ENCODE results near the gene HIP1R. TPM values are rescaled to one million over a fixed set of nuclear protein-coding genes. Genes with fewer than 3 reads are reported as not detected.
"Not testable (repeated sequence)": the region's sequence is repeated elsewhere in the genome, so short reads cannot be mapped to it uniquely, and the experiment has no call there.

The HIP1R gene
- total RNA-seq, 4 donors from 2014 or later, result 50.2 to 92.7 (median 56.2) TPM

DNA sequence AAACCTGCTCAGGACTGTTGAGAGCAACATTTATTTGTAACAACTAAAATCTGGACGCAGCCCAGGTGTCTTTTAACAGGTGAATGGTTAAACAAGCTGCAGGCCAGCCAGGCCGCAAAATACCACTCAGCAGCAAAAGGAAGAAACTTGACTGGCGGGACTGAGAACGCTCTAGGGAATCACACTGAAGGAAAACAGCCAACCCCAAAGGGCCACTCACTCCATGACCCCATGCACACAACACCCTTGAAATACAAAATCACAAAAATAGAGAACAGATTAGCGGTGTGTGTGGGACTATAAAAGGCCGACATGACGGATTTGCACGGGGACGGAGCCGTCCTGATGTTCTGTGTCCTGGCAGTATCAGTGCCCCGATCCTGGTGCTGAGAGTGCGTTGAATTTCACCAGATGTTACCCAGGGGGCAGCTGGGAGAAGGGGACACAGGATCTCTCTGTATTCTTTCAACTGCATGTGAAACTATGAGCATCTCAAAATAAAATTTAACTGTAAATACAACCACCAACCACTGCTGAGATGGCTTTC is 37.6 kb downstream of the HIP1R start:
- intact Hi-C loops (cut with DNase I), result no loop called here
- peak overlapping the region; percentile 88 to 92 (median 92) for H3K27ac ChIP-seq

DNA sequence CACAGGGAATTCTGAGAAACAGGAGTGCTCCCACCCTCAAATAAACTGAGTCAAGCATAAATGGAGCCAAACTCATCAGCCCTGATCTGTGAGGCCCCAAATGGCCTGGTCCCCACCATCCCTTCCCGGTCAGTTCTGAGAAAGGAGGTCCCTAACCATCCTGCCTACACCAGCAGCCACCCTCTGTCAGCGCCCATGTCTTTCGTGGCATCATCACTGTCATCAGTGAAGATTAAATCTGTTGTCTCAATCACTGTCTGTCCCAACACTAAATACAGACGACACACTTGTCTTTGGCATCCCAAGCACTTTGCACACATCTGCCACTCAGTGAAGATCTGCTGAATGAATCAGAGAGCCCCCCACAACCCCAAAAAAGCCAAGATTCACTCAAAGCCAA is 38.3 kb downstream of the HIP1R start:
- Histone ChIP-seq H3K4me3 (replicated peaks in 1 of 3) (no peak overlapping the region), H3K9me3 (no peaks in the 10 kb centered on the region), H3K27ac (peak overlapping the region; percentile 88 to 92 (median 92)), H3K36me3 (peaks cover 10 to 17% of the 10 kb centered on the region in 2 donors), H3K27me3 (no peaks in the 10 kb centered on the region), H3K4me1 (peaks cover 72 to 74% of the 10 kb centered on the region in 2 donors)
- intact Hi-C loops (cut with DNase I), result no loop called here
- 81 to 87% methylated on average over 4 of the region's 4 CpGs for WGBS, 2 donors
- TF ChIP-seq, protein P1, sequence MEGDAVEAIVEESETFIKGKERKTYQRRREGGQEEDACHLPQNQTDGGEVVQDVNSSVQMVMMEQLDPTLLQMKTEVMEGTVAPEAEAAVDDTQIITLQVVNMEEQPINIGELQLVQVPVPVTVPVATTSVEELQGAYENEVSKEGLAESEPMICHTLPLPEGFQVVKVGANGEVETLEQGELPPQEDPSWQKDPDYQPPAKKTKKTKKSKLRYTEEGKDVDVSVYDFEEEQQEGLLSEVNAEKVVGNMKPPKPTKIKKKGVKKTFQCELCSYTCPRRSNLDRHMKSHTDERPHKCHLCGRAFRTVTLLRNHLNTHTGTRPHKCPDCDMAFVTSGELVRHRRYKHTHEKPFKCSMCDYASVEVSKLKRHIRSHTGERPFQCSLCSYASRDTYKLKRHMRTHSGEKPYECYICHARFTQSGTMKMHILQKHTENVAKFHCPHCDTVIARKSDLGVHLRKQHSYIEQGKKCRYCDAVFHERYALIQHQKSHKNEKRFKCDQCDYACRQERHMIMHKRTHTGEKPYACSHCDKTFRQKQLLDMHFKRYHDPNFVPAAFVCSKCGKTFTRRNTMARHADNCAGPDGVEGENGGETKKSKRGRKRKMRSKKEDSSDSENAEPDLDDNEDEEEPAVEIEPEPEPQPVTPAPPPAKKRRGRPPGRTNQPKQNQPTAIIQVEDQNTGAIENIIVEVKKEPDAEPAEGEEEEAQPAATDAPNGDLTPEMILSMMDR (IDR thresholded peaks at IDR 0.05), result no peak
- no peak for TF ChIP-seq POLR2A (IDR thresholded peaks at IDR 0.05)
- DNase-seq, result peak in 1 of 2 donors; percentile 2

More for the DNA sequence above, 37.6 kb downstream of the HIP1R start:
- Histone ChIP-seq H3K36me3 (peaks cover 17 to 24% of the 10 kb centered on the region in 2 donors), H3K27me3 (no peaks in the 10 kb centered on the region), H3K9me3 (no peaks in the 10 kb centered on the region), H3K4me3 (replicated peaks in 1 of 3) (no peak overlapping the region), H3K4me1 (peaks cover 72 to 74% of the 10 kb centered on the region in 2 donors)
- WGBS, 2 donors, result 24 to 35% methylated on average over 12 of the region's 12 CpGs
- TF ChIP-seq POLR2A (IDR thresholded peaks at IDR 0.05), result peak in 1 of 2 donors; percentile 31
- TF ChIP-seq, protein P1 (IDR thresholded peaks at IDR 0.05), result no peak
- DNase-seq, result peak; percentile 87 to 88

DNA sequence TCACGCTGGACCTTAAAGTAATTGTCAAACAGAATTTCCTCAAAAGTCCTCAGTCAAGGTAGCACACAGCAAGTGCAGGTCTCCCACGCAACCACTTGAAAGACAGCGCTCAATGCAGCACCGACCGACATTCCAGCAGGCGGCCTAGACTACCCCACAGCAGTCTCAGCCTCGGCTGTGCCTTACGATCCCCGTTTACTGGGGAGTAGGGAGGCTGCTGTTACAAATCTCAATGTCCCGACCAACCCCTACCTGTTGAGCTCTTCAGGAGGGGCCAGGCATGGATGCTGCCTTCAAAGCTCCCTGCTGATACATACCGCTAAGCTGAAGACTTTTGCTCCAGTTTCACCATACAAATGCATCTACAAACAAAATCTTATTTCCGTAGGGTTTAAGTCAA is 38.8 kb downstream of the HIP1R start:
- intact Hi-C loops (cut with DNase I), result no loop called here
- Histone ChIP-seq H3K27ac (peak overlapping the region; percentile 88 to 92 (median 92)), H3K4me1 (peaks cover 76 to 79% of the 10 kb centered on the region in 2 donors), H3K9me3 (no peaks in the 10 kb centered on the region), H3K4me3 (replicated peaks in 1 of 3) (no peak overlapping the region), H3K36me3 (peaks cover 6 to 14% of the 10 kb centered on the region in 2 donors), H3K27me3 (no peaks in the 10 kb centered on the region)
- WGBS, 2 donors, result 65% methylated on average over 12 of the region's 12 CpGs
- peak; percentile 63 to 67 for DNase-seq
- TF ChIP-seq, protein P1 (IDR thresholded peaks at IDR 0.05), result no peak
- TF ChIP-seq POLR2A (IDR thresholded peaks at IDR 0.05), result no peak

DNA sequence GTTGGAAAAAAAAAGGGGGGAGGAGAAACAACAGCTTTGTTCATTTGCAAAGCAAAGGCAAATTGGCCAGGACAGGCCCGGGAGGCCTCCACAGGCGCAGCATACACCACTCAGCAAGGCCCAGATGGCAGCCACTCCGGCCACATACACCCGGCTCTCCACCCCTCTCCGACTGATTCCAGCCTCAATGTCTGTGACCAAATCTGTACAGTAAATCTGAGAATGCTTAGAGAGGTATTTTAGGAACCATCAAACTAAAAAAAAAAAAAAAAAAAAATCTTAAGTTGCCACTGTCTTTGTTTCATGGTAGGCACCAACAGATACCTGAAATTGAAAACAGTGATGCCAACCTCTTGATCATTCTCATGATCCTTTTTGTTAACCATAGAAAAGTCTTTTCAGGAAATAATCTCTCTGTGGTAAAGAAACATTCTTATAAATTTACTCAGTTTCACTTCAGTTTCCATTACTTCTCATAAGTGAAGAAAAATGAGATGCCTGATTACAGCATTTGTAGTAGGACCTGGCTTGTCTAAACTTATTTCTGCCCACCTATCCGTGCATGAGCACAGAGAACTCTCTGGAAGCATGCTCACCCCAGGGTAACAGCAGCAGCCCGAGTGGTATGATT is 40.4 kb downstream of the HIP1R start:
- H3K4me1 ChIP-seq, result peaks cover 81 to 86% of the 10 kb centered on the region in 2 donors
- H3K4me3 ChIP-seq (replicated peaks in 1 of 3), result no peak overlapping the region
- H3K27me3 ChIP-seq, result no peaks in the 10 kb centered on the region
- intact Hi-C loops (cut with DNase I), result no loop called here
- H3K36me3 ChIP-seq, result no peaks in the 10 kb centered on the region
- TF ChIP-seq POLR2A (IDR thresholded peaks at IDR 0.05), result no peak
- TF ChIP-seq, protein P1 (IDR thresholded peaks at IDR 0.05), result no peak
- 63 to 72% methylated on average over 7 of the region's 7 CpGs for WGBS, 2 donors
- H3K9me3 ChIP-seq, result no peaks in the 10 kb centered on the region
- no peak overlapping the region for H3K27ac ChIP-seq
- no peak for DNase-seq

DNA sequence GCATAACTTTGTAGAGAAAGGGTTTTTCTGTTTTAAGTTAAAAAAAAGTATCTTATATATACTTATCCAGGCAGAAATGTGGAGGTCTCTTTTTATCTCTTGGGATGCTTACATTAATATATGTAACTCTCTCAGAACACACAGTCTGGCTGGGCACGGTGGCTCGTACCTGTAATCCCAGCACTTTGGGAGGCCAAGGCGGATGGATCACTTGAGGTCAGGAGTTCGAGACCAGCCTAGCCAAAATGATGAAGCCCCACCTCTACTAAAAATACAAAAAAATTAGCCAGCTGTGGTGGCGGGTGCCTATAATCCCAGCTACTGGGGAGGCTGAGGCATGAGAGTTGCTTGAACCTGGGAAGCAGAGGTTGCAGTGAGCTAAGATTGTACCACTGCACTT is 41.0 kb downstream of the HIP1R start:
- 93 to 95% methylated on average over 5 of the region's 5 CpGs for WGBS, 2 donors
- H3K27me3 ChIP-seq; H3K9me3 ChIP-seq; intact Hi-C loops (cut with DNase I); DNase-seq; H3K36me3 ChIP-seq; H3K4me3 ChIP-seq (replicated peaks in 1 of 3); H3K27ac ChIP-seq: not testable (repeated sequence)
- H3K4me1 ChIP-seq, result peaks cover 81 to 86% of the 10 kb centered on the region in 2 donors

Measured in thyroid gland (tissue), 4 donors.